ENCODE results near the gene RPS2.
A peak's percentile ranks its signal among the peaks of the same experiment; 100 is the strongest.

Gene RPS2

GRCh38 chr16:1983544-1984346 is 19.1 kb upstream of the RPS2 start, which contains the start of gene GFER (continued):
- TF ChIP-seq ISL1 (CRISPR knock-in tag; IDR thresholded peaks at IDR 0.05) (peak; percentile 38; the same call in 1 of the 2 replicates), CSRNP3 (CRISPR knock-in tag; IDR thresholded peaks at IDR 0.05) (no peak), TSHZ2 (CRISPR knock-in tag; IDR thresholded peaks at IDR 0.05) (peak; percentile 89), POU6F1 (CRISPR knock-in tag; IDR thresholded peaks at IDR 0.05; ENCODE audit: borderline replicate concordance, low read depth) (no peak), ZNF8 (CRISPR knock-in tag; IDR thresholded peaks at IDR 0.05) (no peak), ZFP30 (CRISPR knock-in tag; IDR thresholded peaks at IDR 0.05) (peak; percentile 26; the same call in 1 of the 2 replicates), ZFP3 (CRISPR knock-in tag; IDR thresholded peaks at IDR 0.05) (peak; percentile 70; the same call in 1 of the 2 replicates), GLIS3 (CRISPR knock-in tag; IDR thresholded peaks at IDR 0.05) (peak; percentile 77; the same call in 1 of the 2 replicates)

- ATAC-seq, result no peak
- TF ChIP-seq TSHZ2 (CRISPR knock-in tag; IDR thresholded peaks at IDR 0.05) (no peak), TCF4 (CRISPR knock-in tag; IDR thresholded peaks at IDR 0.05; ENCODE audit: borderline replicate concordance) (0 out of 2 replicates have a peak, but pooled peaks have one; percentile 11), OSR1 (CRISPR knock-in tag; IDR thresholded peaks at IDR 0.05) (no peak)
Measured at GRCh38 chr16:1982991-1983543, 18.4 kb upstream of the RPS2 start.

- TF ChIP-seq CREB5 (CRISPR knock-in tag; IDR thresholded peaks at IDR 0.05; ENCODE audit: low read depth), result no peak
- ATAC-seq, result no peak
Measured at GRCh38 chr16:1982013-1982433, 17.4 kb upstream of the RPS2 start.

- TF ChIP-seq OSR1 (CRISPR knock-in tag; IDR thresholded peaks at IDR 0.05), result no peak
- no peak for TF ChIP-seq PPARA (CRISPR knock-in tag; IDR thresholded peaks at IDR 0.05; ENCODE audit: borderline replicate concordance)
- no peak for TF ChIP-seq POU6F1 (CRISPR knock-in tag; IDR thresholded peaks at IDR 0.05; ENCODE audit: borderline replicate concordance, low read depth)
- no peak for TF ChIP-seq TOX (CRISPR knock-in tag; IDR thresholded peaks at IDR 0.05; ENCODE audit: borderline replicate concordance)
- no peak for TF ChIP-seq TCF4 (CRISPR knock-in tag; IDR thresholded peaks at IDR 0.05; ENCODE audit: borderline replicate concordance)
- no peak for TF ChIP-seq ZC3H10 (CRISPR knock-in tag; IDR thresholded peaks at IDR 0.05)
- no peak for TF ChIP-seq RARB (CRISPR knock-in tag; IDR thresholded peaks at IDR 0.05)
- no peak for TF ChIP-seq GLIS3 (CRISPR knock-in tag; IDR thresholded peaks at IDR 0.05)
- TF ChIP-seq ZFP3 (CRISPR knock-in tag; IDR thresholded peaks at IDR 0.05), result no peak
- ATAC-seq, result no peak
Measured at GRCh38 chr16:1981398-1981836, 16.8 kb upstream of the RPS2 start, which contains the start of gene NOXO1. TSS of gene NOXO1 (minus strand) at chr16:1981469. CDS start at chr16:1981179, 290 bp downstream.

All from SK-N-SH treated with all-trans-retinoic acid at 6 μM for 48 hours (cell line).